K562 (cell line): ENCODE measurements around the gene OSCP1. TPM values are rescaled to one million over a fixed set of nuclear protein-coding genes. Genes with fewer than 3 reads are reported as not detected.

Experiments
- ATF2 ChIP-seq: sonication (generic); formaldehyde crosslinking; IDR thresholded peaks from 2 replicates; pipeline ENCODE4 v1.8.1; 2022; ENCODE audit warnings: missing genetic modification reagents
- GABPA ChIP-seq: fragments of 200-800 bp; sonication (Bioruptor generic); conservative IDR thresholded peaks from 2 replicates; pipeline ENCODE4 v1.6.1; 2016; ENCODE audit warnings: low read depth, missing genetic modification characterization, missing compliant biosample characterization
- GMEB1 ChIP-seq: fragments of 250-450 bp; sonication (Bioruptor Pico); IDR thresholded peaks from 2 replicates; pipeline ENCODE4 v1.4.0; 2020; ENCODE audit warnings: mild to moderate bottlenecking
- GTF2A2 ChIP-seq: IDR thresholded peaks from 2 replicates; pipeline ENCODE4 v1.6.1; 2016; ENCODE audit warnings: mild to moderate bottlenecking, missing genetic modification characterization, missing compliant biosample characterization
- HMG20B ChIP-seq: fragments of 250-450 bp; sonication (Bioruptor Pico); IDR thresholded peaks from 2 replicates; pipeline ENCODE4 v1.5.0; 2021; ENCODE audit warnings: mild to moderate bottlenecking
- KAT7 ChIP-seq: sonication (generic); formaldehyde crosslinking; IDR thresholded peaks from 2 replicates; pipeline ENCODE4 v1.8.0; 2022; ENCODE audit warnings: missing genetic modification reagents, mild to moderate bottlenecking, borderline replicate concordance
- MYC ChIP-seq, 2 experiments: fragments of 250-450 bp in 1 of 2; sonication (Bioruptor Pico) in 1 of 2; IDR thresholded peaks; 2 replicates each; pipeline versions ENCODE4 v1.5.1 to v1.6.1; 2012 to 2021; ENCODE audit warnings: low read depth in 2 of 2, borderline replicate concordance in 1 of 2, improper control_type of control experiment in 1 of 2, low read length in 1 of 2, mild to moderate bottlenecking in 1 of 2, moderate library complexity in 1 of 2
- NONO ChIP-seq, 2 experiments: fragments of 200-400 bp in 1 of 2; fragments of 450-650 bp in 1 of 2; formaldehyde crosslinking in 1 of 2; IDR thresholded peaks; 2 replicates each; pipeline ENCODE4 v1.6.1; 2017; ENCODE audit warnings: low read depth in 2 of 2, mild to moderate bottlenecking in 2 of 2, moderate library complexity in 2 of 2, low read length in 1 of 2
- PREB ChIP-seq: sonication (generic); formaldehyde crosslinking; IDR thresholded peaks from 2 replicates; pipeline ENCODE4 v1.8.1; 2023; ENCODE audit warnings: mild to moderate bottlenecking, missing genetic modification reagents
- PURB ChIP-seq: sonication (generic); formaldehyde crosslinking; IDR thresholded peaks from 2 replicates; pipeline ENCODE4 v1.9.0; 2021; ENCODE audit warnings: low read depth, mild to moderate bottlenecking, missing genetic modification reagents
- SMAD1 ChIP-seq: fragments of 150-350 bp; IDR thresholded peaks from 2 replicates; pipeline ENCODE4 v1.6.1; 2014; ENCODE audit warnings: low read length, low read depth; ENCODE audit not compliant: partially characterized antibody
- SMARCB1 ChIP-seq: IDR thresholded peaks from 2 replicates; pipeline ENCODE4 v1.6.1; 2011; ENCODE audit warnings: improper control_type of control experiment, low read depth; ENCODE audit not compliant: insufficient read length
- STAT5B ChIP-seq: fragments of 250-450 bp; sonication (Bioruptor Pico); IDR thresholded peaks from 2 replicates; pipeline ENCODE4 v1.8.0; 2021; ENCODE audit warnings: mild to moderate bottlenecking, inconsistent platforms
- YY1 ChIP-seq, 3 experiments: IDR thresholded peaks; 2 replicates each; pipeline ENCODE4 v1.6.1; 2011; ENCODE audit warnings: low read length in 2 of 3, mild to moderate bottlenecking in 2 of 3, moderate library complexity in 2 of 3, borderline replicate concordance in 1 of 3, control low read depth in 1 of 3, low read depth in 1 of 3; ENCODE audit not compliant: insufficient read depth in 3 of 3, insufficient replicate concordance in 2 of 3, control insufficient read depth in 1 of 3, insufficient read length in 1 of 3; ENCODE audit errors: extremely low read depth in 1 of 3
- ZNF134 ChIP-seq: fragments of 250-450 bp; sonication (Bioruptor Pico); conservative IDR thresholded peaks from 2 replicates; pipeline ENCODE4 v1.4.0; 2020
- ZNF143 ChIP-seq: sonication (generic); formaldehyde crosslinking; IDR thresholded peaks from 2 replicates; pipeline ENCODE4 v1.9.0; 2022; ENCODE audit warnings: mild to moderate bottlenecking, missing genetic modification reagents
- ZNF197 ChIP-seq: fragments of 200-800 bp; sonication (Bioruptor generic); IDR thresholded peaks from 2 replicates; pipeline ENCODE4 v1.6.1; 2016; ENCODE audit warnings: low read depth, missing genetic modification characterization, missing compliant biosample characterization
- ZNF766 ChIP-seq: fragments of 200-800 bp; sonication (Bioruptor generic); conservative IDR thresholded peaks from 2 replicates; pipeline ENCODE4 v1.6.1; 2016; ENCODE audit warnings: missing genetic modification characterization, missing compliant biosample characterization
- polyA plus RNA-seq, 8 experiments: library from polyadenylated mRNA; depleted of rRNA in 4 of 8; stranded (reverse) in 5 of 8; unstranded in 3 of 8; fragments of >200 nt; fragmentation: Nextera tagmentation in 2 of 8; fragmentation: Illumina TruSeq in 1 of 8; extraction: Ambion mirVana in 2 of 8; extraction: Trizol in 1 of 8; gene quantifications; 2 replicates each; pipeline versions ENCODE4 v1.2.1 to v1.2.3, GENCODE V29; 2011 to 2014; ENCODE audit warnings: inconsistent platforms in 1 of 8, missing spikeins in 1 of 8
- total RNA-seq, 7 experiments: library from RNA; depleted of rRNA in 6 of 7; stranded (reverse); fragments of >200 nt in 6 of 7; fragmentation: Illumina TruSeq in 2 of 7; extraction: Trizol in 2 of 7; gene quantifications; 2 replicates each; pipeline versions ENCODE4 v1.2.1 to v1.2.3, GENCODE V29; 2011 to 2021; ENCODE audit warnings: low replicate concordance in 1 of 7
- TF ChIP-seq, protein P1 (sequence below): IDR thresholded peaks from 2 replicates; pipeline ENCODE4 v1.6.1; 2014; ENCODE audit warnings: antibody characterized with exemption

The OSCP1 gene
- total and polyA plus RNA-seq, 9 of the 15 experiments (the other 6 are each of a cell fraction or from before 2014, with no cell fraction given), result 0.15 to 0.40 (median 0.33) TPM; not detected in 5

GRCh38 chr1:36463803-36464604 is 13.8 kb upstream of the OSCP1 start, which contains the start of gene MRPS15 (continued):
- TF ChIP-seq, protein P1, sequence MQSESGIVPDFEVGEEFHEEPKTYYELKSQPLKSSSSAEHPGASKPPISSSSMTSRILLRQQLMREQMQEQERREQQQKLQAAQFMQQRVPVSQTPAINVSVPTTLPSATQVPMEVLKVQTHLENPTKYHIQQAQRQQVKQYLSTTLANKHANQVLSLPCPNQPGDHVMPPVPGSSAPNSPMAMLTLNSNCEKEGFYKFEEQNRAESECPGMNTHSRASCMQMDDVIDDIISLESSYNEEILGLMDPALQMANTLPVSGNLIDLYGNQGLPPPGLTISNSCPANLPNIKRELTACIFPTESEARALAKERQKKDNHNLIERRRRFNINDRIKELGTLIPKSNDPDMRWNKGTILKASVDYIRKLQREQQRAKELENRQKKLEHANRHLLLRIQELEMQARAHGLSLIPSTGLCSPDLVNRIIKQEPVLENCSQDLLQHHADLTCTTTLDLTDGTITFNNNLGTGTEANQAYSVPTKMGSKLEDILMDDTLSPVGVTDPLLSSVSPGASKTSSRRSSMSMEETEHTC, result peak; percentile 100
- peak; percentile 95 for TF ChIP-seq SMAD1
- 0 out of 2 replicates have a peak, but pooled peaks have one; percentile 43 for TF ChIP-seq HMG20B (CRISPR knock-in tag)
- peak; percentile 80 for TF ChIP-seq GMEB1 (CRISPR knock-in tag)
- peak; percentile 55; the same call in 1 of the 2 replicates for TF ChIP-seq GABPA (tag)
- TF ChIP-seq PREB (CRISPR knock-in tag), result 0 out of 2 replicates have a peak, but pooled peaks have one; percentile 61
- peak; percentile 89 for TF ChIP-seq ZNF766 (CRISPR knock-in tag)
- TF ChIP-seq PURB (CRISPR knock-in tag), result no peak
- no peak for TF ChIP-seq GTF2A2
- peak; percentile 60; the same call in 1 of the 2 replicates for TF ChIP-seq ZNF143 (CRISPR knock-in tag)
- TF ChIP-seq STAT5B (CRISPR knock-in tag), result no peak
- TF ChIP-seq MYC (IDR thresholded peaks at IDR 0.05; ENCODE audit: low read depth, low read length), result peak; percentile 98
- TF ChIP-seq MYC (CRISPR knock-in tag; IDR thresholded peaks at IDR 0.05; ENCODE audit: borderline replicate concordance, low read depth), result peak; percentile 92
- peak; percentile 93 for TF ChIP-seq ZNF197 (CRISPR knock-in tag)
- TF ChIP-seq ATF2 (CRISPR knock-in tag), result peak; percentile 88; the same call in 1 of the 2 replicates
- no peak for TF ChIP-seq SMARCB1
- TF ChIP-seq YY1 (IDR thresholded peaks at IDR 0.05; ENCODE audit: borderline replicate concordance in 1 of 3, control insufficient read depth in 1 of 3, extremely low read depth in 1 of 3, insufficient read depth in 3 of 3, insufficient read length in 1 of 3, insufficient replicate concordance in 2 of 3, low read depth in 1 of 3, low read length in 2 of 3), result peak; percentile 99 to 100 (median 100)
- peak; percentile 96 for TF ChIP-seq KAT7 (CRISPR knock-in tag)
- no peak for TF ChIP-seq ZNF134 (CRISPR knock-in tag)
- TF ChIP-seq NONO (IDR thresholded peaks at IDR 0.05; ENCODE audit: low read depth in 2 of 2, low read length in 1 of 2), result peak; percentile 32 to 85; a peak in 2 of 4 replicates
